Measurements from ENCODE around the gene LRP4.

- TF ChIP-seq POLR2A (IDR thresholded peaks at IDR 0.05; ENCODE audit: low read length), result no peak
- no peak for TF ChIP-seq GATA1 (IDR thresholded peaks at IDR 0.05; ENCODE audit: low read depth, low read length)
These were observed 30.9 kb upstream of the LRP4 start for GRCh38 chr11:46949297-46949696.

Measured in erythroblast (primary cell).